Stimulated activated naive CD8-positive, alpha-beta T cell treated with anti-CD3 and anti-CD28 coated beads, Interleukin-15, Interleukin-2, amounts not matched to agents 100 ng/mL and 50 ng/mL, for 24 hours (primary cell): Measurements from ENCODE around the gene JMJD6.
"Not testable (repeated sequence)": the region's sequence is repeated elsewhere in the genome, so short reads cannot be mapped to it uniquely, and the experiment has no call there.

ENCODE experiments used
- H3K27ac Mint-ChIP-seq: one replicate; pipeline ENCODE4 v1.8.0; 2021; ENCODE audit warnings: mild to moderate bottlenecking, mixed read lengths
- H3K27me3 Mint-ChIP-seq: one replicate; pipeline ENCODE4 v1.8.0; 2021; ENCODE audit warnings: mixed read lengths
- H3K36me3 Mint-ChIP-seq: one replicate; pipeline ENCODE4 v1.8.0; 2021; ENCODE audit warnings: low read depth, mixed read lengths
- H3K4me1 Mint-ChIP-seq: one replicate; pipeline ENCODE4 v1.8.0; 2021; ENCODE audit warnings: low read depth, mixed read lengths
- H3K4me3 Mint-ChIP-seq: one replicate; pipeline ENCODE4 v1.8.0; 2021; ENCODE audit warnings: mild to moderate bottlenecking, mixed read lengths
- H3K9me3 Mint-ChIP-seq: one replicate; pipeline ENCODE4 v1.8.0; 2021; ENCODE audit warnings: mixed read lengths

The JMJD6 gene

GRCh38 chr17:76740329-76741118 lies 14.1 kb upstream of the JMJD6 start:
- Mint-ChIP-seq H3K27ac (no peak overlapping the region), H3K4me1 (peaks cover 18% of the 10 kb centered on the region), H3K36me3 (peaks cover 36% of the 10 kb centered on the region)

GRCh38 chr17:76739568-76740115 lies 13.2 kb upstream of the JMJD6 start:
- H3K4me3 Mint-ChIP-seq, H3K9me3 Mint-ChIP-seq, H3K27ac Mint-ChIP-seq, H3K27me3 Mint-ChIP-seq: not testable (repeated sequence)
- Mint-ChIP-seq H3K4me1 (peaks cover 23% of the 10 kb centered on the region), H3K36me3 (peaks cover 36% of the 10 kb centered on the region)

More at GRCh38 chr17:76740329-76741118, 14.1 kb upstream of the JMJD6 start:
- Mint-ChIP-seq H3K27me3 (no peaks in the 10 kb centered on the region), H3K9me3 (no peaks in the 10 kb centered on the region), H3K4me3 (no peak overlapping the region)

GRCh38 chr17:76738468-76738850 lies 12.1 kb upstream of the JMJD6 start:
- Mint-ChIP-seq H3K9me3 (no peaks in the 10 kb centered on the region), H3K36me3 (peaks cover 41% of the 10 kb centered on the region), H3K4me1 (peaks cover 34% of the 10 kb centered on the region), H3K27me3 (no peaks in the 10 kb centered on the region), H3K4me3 (peak overlapping the region; percentile 96), H3K27ac (peak overlapping the region; percentile 92)

- Mint-ChIP-seq H3K9me3 (no peaks in the 10 kb centered on the region), H3K27me3 (no peaks in the 10 kb centered on the region), H3K4me3 (peak within 1 kb of the TSS; percentile 96), H3K27ac (peak within 1 kb of the TSS; percentile 99), H3K36me3 (peaks cover 47% of the 10 kb centered on the region), H3K4me1 (peaks cover 40% of the 10 kb centered on the region)
Observed at GRCh38 chr17:76737676-76738467, 11.5 kb upstream of the JMJD6 start, which contains the start of gene MFSD11. MFSD11 (plus strand) TSS chr17:76738119; CDS start chr17:76738353, 234 bp downstream.

GRCh38 chr17:76737082-76737675 lies 10.8 kb upstream of the JMJD6 start, which contains the start of gene SRSF2:
SRSF2 (minus strand) TSS chr17:76737331; CDS start chr17:76737160, 171 bp downstream.
- H3K27me3 Mint-ChIP-seq, result no peaks in the 10 kb centered on the region
- H3K36me3 Mint-ChIP-seq, result peaks cover 50% of the 10 kb centered on the region
- H3K9me3 Mint-ChIP-seq, result no peaks in the 10 kb centered on the region
- peak within 1 kb of the TSS; percentile 96 for H3K4me3 Mint-ChIP-seq
- peaks cover 46% of the 10 kb centered on the region for H3K4me1 Mint-ChIP-seq
- H3K27ac Mint-ChIP-seq, result peak within 1 kb of the TSS; percentile 99

- Mint-ChIP-seq H3K27me3 (no peaks in the 10 kb centered on the region), H3K27ac (peak overlapping the region; percentile 99), H3K36me3 (peaks cover 50% of the 10 kb centered on the region), H3K4me1 (peaks cover 50% of the 10 kb centered on the region), H3K4me3 (peak overlapping the region; percentile 96), H3K9me3 (no peaks in the 10 kb centered on the region)
Observed at GRCh38 chr17:76736349-76737081, 10.1 kb upstream of the JMJD6 start.

GRCh38 chr17:76735586-76736348 lies 9.4 kb upstream of the JMJD6 start:
- H3K4me1 Mint-ChIP-seq, result peaks cover 54% of the 10 kb centered on the region
- H3K4me3 Mint-ChIP-seq, result peak overlapping the region; percentile 96
- H3K9me3 Mint-ChIP-seq, result no peaks in the 10 kb centered on the region
- H3K27me3 Mint-ChIP-seq, result no peaks in the 10 kb centered on the region
- H3K27ac Mint-ChIP-seq, result peak overlapping the region; percentile 96
- peaks cover 49% of the 10 kb centered on the region for H3K36me3 Mint-ChIP-seq

- Mint-ChIP-seq H3K27me3 (no peaks in the 10 kb centered on the region), H3K36me3 (peaks cover 52% of the 10 kb centered on the region), H3K4me3 (peak overlapping the region; percentile 96), H3K9me3 (no peaks in the 10 kb centered on the region), H3K27ac (peak overlapping the region; percentile 96), H3K4me1 (peaks cover 59% of the 10 kb centered on the region)
Observed at GRCh38 chr17:76735006-76735405, 8.6 kb upstream of the JMJD6 start.

- H3K4me1 Mint-ChIP-seq, result peaks cover 62% of the 10 kb centered on the region
- H3K27me3 Mint-ChIP-seq, result no peaks in the 10 kb centered on the region
- H3K27ac Mint-ChIP-seq, result peak overlapping the region; percentile 96
- peak overlapping the region; percentile 96 for H3K4me3 Mint-ChIP-seq
- peaks cover 58% of the 10 kb centered on the region for H3K36me3 Mint-ChIP-seq
- no peaks in the 10 kb centered on the region for H3K9me3 Mint-ChIP-seq
Observed at GRCh38 chr17:76734080-76734840, 7.9 kb upstream of the JMJD6 start.

- Mint-ChIP-seq H3K27ac (peak overlapping the region; percentile 96), H3K4me1 (peaks cover 62% of the 10 kb centered on the region), H3K4me3 (peak overlapping the region; percentile 96), H3K9me3 (no peaks in the 10 kb centered on the region), H3K27me3 (no peaks in the 10 kb centered on the region), H3K36me3 (peaks cover 60% of the 10 kb centered on the region)
Observed at GRCh38 chr17:76733618-76733957, 7.2 kb upstream of the JMJD6 start.

- peaks cover 60% of the 10 kb centered on the region for H3K36me3 Mint-ChIP-seq
- H3K4me1 Mint-ChIP-seq, result peaks cover 62% of the 10 kb centered on the region
- no peaks in the 10 kb centered on the region for H3K27me3 Mint-ChIP-seq
- no peaks in the 10 kb centered on the region for H3K9me3 Mint-ChIP-seq
- peak overlapping the region; percentile 96 for H3K27ac Mint-ChIP-seq
- peak overlapping the region; percentile 96 for H3K4me3 Mint-ChIP-seq
Observed at GRCh38 chr17:76732734-76733617, 6.6 kb upstream of the JMJD6 start.
